HEK293 (cell line): Measurements from ENCODE around the gene STX11.

Experiments used
- CTCF ChIA-PET: fragments of 350-600 bp; formaldehyde crosslinking; extraction: SDS; loops from one replicate; lab custom pipeline; 2021; ENCODE audit warnings: antibody characterized with exemption; lab: Yijun Ruan, JAX
- POLR2A ChIA-PET: fragments of 300-600 bp; formaldehyde crosslinking; extraction: SDS; loops from one replicate; lab custom pipeline; 2020; ENCODE audit warnings: antibody characterized with exemption, inconsistent platforms; lab: Yijun Ruan, JAX
- H3K27ac ChIP-seq: fragments of 200-500 bp; sonication (Bioruptor generic); 2 replicates; pipeline ENCODE4 v1.5.1; 2014; ENCODE audit warnings: low read depth, low read length, control low read depth, inconsistent platforms; ENCODE audit errors: extremely low read depth
- H3K36me3 ChIP-seq, 2 experiments: fragments of 200-500 bp in 1 of 2; sonication (Bioruptor generic) in 1 of 2; 1 replicate in 1 of 2; 2 replicates in 1 of 2; pipeline ENCODE4 v1.5.1; 2014 to 2017; ENCODE audit warnings: inconsistent platforms in 2 of 2, low read length in 2 of 2; ENCODE audit not compliant: control insufficient read depth in 2 of 2, insufficient read depth in 1 of 2
- H3K4me1 ChIP-seq: fragments of 200-500 bp; sonication (Bioruptor generic); 2 replicates; pipeline ENCODE4 v1.5.1; 2014; ENCODE audit warnings: mild to moderate bottlenecking, low read length, inconsistent platforms; ENCODE audit not compliant: control insufficient read depth, insufficient read depth
- H3K4me3 ChIP-seq: 2 replicates; pipeline ENCODE4 v1.5.1; 2011; ENCODE audit warnings: low read depth, mild to moderate bottlenecking, control low read depth, low read length, moderate library complexity
- H3K9me3 ChIP-seq: fragments of 200-500 bp; sonication (Bioruptor generic); 2 replicates; pipeline ENCODE4 v1.5.1; 2014; ENCODE audit warnings: low read depth, low read length, inconsistent platforms; ENCODE audit not compliant: control insufficient read depth, insufficient read depth
- GLI4 ChIP-seq: fragments of 450-650 bp; formaldehyde crosslinking; IDR thresholded peaks from 2 replicates; pipeline ENCODE4 v1.5.1; 2016; ENCODE audit warnings: missing biosample characterization, missing genetic modification characterization
- PRDM10 ChIP-seq: fragments of 450-650 bp; formaldehyde crosslinking; IDR thresholded peaks from 2 replicates; pipeline ENCODE4 v1.5.1; 2016; ENCODE audit warnings: missing biosample characterization, missing genetic modification characterization
- REPIN1 ChIP-seq: fragments of 450-650 bp; formaldehyde crosslinking; IDR thresholded peaks from 2 replicates; pipeline ENCODE4 v1.5.1; 2017; ENCODE audit warnings: missing biosample characterization, missing genetic modification characterization, low read depth
- SP7 ChIP-seq: fragments of 450-650 bp; formaldehyde crosslinking; IDR thresholded peaks from 2 replicates; pipeline ENCODE4 v1.5.1; 2016; ENCODE audit warnings: missing biosample characterization, missing genetic modification characterization
- YY1 ChIP-seq: fragments of 450-650 bp; formaldehyde crosslinking; IDR thresholded peaks from 2 replicates; pipeline ENCODE4 v1.5.1; 2018; ENCODE audit warnings: missing biosample characterization, missing genetic modification characterization
- ZBTB17 ChIP-seq: fragments of 450-650 bp; formaldehyde crosslinking; IDR thresholded peaks from 2 replicates; pipeline ENCODE4 v1.5.1; 2016; ENCODE audit warnings: missing biosample characterization, missing genetic modification characterization
- ZBTB8A ChIP-seq: fragments of 450-650 bp; formaldehyde crosslinking; IDR thresholded peaks from 2 replicates; pipeline ENCODE4 v1.5.1; 2016; ENCODE audit warnings: missing biosample characterization, missing genetic modification characterization
- ZNF148 ChIP-seq: fragments of 450-650 bp; formaldehyde crosslinking; IDR thresholded peaks from 2 replicates; pipeline ENCODE4 v1.5.0; 2017; ENCODE audit warnings: missing biosample characterization, missing genetic modification characterization, borderline replicate concordance
- ZNF18 ChIP-seq: fragments of 450-650 bp; formaldehyde crosslinking; IDR thresholded peaks from 2 replicates; pipeline ENCODE4 v1.5.1; 2016; ENCODE audit warnings: missing biosample characterization, missing genetic modification characterization
- ZNF202 ChIP-seq: fragments of 450-650 bp; formaldehyde crosslinking; IDR thresholded peaks from 2 replicates; pipeline ENCODE4 v1.5.1; 2016; ENCODE audit warnings: missing biosample characterization, missing genetic modification characterization, borderline replicate concordance
- ZNF214 ChIP-seq: fragments of 450-650 bp; formaldehyde crosslinking; IDR thresholded peaks from 2 replicates; pipeline ENCODE4 v1.5.1; 2017; ENCODE audit warnings: missing biosample characterization, mild to moderate bottlenecking, missing genetic modification characterization, borderline replicate concordance
- ZNF274 ChIP-seq, 2 experiments: fragments of 200-500 bp in 1 of 2; fragments of 450-650 bp in 1 of 2; sonication (Bioruptor generic) in 1 of 2; formaldehyde crosslinking in 1 of 2; IDR thresholded peaks; 2 replicates each; pipeline versions ENCODE4 v1.5.1 to v1.6.1; 2014 to 2016; ENCODE audit warnings: borderline replicate concordance in 1 of 2, inconsistent platforms in 1 of 2, low read length in 1 of 2, missing biosample characterization in 1 of 2, missing genetic modification characterization in 1 of 2
- ZNF324 ChIP-seq: fragments of 450-650 bp; formaldehyde crosslinking; IDR thresholded peaks from 2 replicates; pipeline ENCODE4 v1.5.1; 2016; ENCODE audit warnings: missing biosample characterization, missing genetic modification characterization
- ZNF354C ChIP-seq: fragments of 450-650 bp; formaldehyde crosslinking; IDR thresholded peaks from 2 replicates; pipeline ENCODE4 v1.5.1; 2016; ENCODE audit warnings: missing biosample characterization, missing genetic modification characterization, low read depth, borderline replicate concordance
- ZNF514 ChIP-seq: fragments of 450-650 bp; formaldehyde crosslinking; IDR thresholded peaks from 2 replicates; pipeline ENCODE4 v1.5.1; 2016; ENCODE audit warnings: missing biosample characterization, missing genetic modification characterization
- ZNF664 ChIP-seq: fragments of 450-650 bp; formaldehyde crosslinking; IDR thresholded peaks from 2 replicates; pipeline ENCODE4 v1.5.1; 2016; ENCODE audit warnings: missing biosample characterization, missing genetic modification characterization
- ZNF677 ChIP-seq: fragments of 450-650 bp; IDR thresholded peaks from 2 replicates; pipeline ENCODE4 v1.5.0; 2018; ENCODE audit warnings: missing biosample characterization, mild to moderate bottlenecking, missing genetic modification characterization, moderate library complexity
- ZNF768 ChIP-seq: fragments of 450-650 bp; formaldehyde crosslinking; IDR thresholded peaks from 2 replicates; pipeline ENCODE4 v1.5.1; 2018; ENCODE audit warnings: missing biosample characterization, mild to moderate bottlenecking, missing genetic modification characterization
- ZNF837 ChIP-seq: fragments of 450-650 bp; formaldehyde crosslinking; IDR thresholded peaks from 2 replicates; pipeline ENCODE4 v1.5.1; 2016; ENCODE audit warnings: missing biosample characterization, missing genetic modification characterization
- ZNF843 ChIP-seq: fragments of 450-650 bp; formaldehyde crosslinking; IDR thresholded peaks from 2 replicates; pipeline ENCODE4 v1.5.1; 2016; ENCODE audit warnings: missing biosample characterization, missing genetic modification characterization
- ZSCAN16 ChIP-seq: fragments of 450-650 bp; formaldehyde crosslinking; IDR thresholded peaks from 2 replicates; pipeline ENCODE4 v1.5.1; 2016; ENCODE audit warnings: missing biosample characterization, missing genetic modification characterization
- TF ChIP-seq, protein P1 (sequence below): fragments of 450-650 bp; formaldehyde crosslinking; IDR thresholded peaks from 2 replicates; pipeline ENCODE4 v1.5.1; 2016; ENCODE audit warnings: missing biosample characterization, missing genetic modification characterization, low read depth
- TF ChIP-seq, protein P2 (sequence below): sonication (generic); formaldehyde crosslinking; IDR thresholded peaks from 2 replicates; pipeline ENCODE4 v1.8.1; 2022; ENCODE audit warnings: mild to moderate bottlenecking, moderate library complexity, missing genetic modification reagents

STX11 gene

DNA sequence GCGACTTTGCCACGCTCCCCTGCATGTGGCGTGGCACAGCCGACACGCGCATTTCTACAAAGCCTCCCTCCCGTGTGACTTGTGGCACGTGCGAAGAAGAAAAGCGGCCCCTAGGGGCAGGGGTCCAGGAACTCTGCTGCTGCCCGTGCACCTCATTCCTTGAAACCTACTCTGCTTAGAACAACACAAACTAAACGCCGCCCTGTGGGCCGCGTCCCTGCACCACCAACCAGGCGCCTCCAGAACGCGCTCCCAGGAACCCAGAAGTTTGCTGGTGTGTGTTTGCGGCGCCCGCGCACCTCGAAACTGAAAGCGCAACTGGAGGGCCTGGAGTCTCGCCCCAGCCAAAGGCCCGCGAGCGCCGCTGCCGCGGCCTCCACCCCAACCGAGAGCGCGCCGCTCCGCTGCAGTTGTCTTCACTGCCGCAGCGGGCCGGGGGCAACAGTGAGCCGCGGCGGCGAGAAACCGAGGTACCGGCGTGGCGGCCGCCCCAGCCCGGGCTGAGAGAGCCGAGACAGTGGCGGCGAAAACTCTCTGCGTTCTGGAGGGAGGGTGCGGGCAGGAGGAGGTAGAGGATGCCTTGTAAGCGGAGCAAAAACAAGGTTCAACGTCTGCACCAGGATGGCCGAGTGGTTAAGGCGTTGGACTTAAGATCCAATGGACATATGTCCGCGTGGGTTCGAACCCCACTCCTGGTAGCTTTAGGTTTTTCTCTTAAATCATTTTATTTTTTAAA, 65.8 kb downstream of the STX11 start (continued):
- TF ChIP-seq YY1 (tag by site-specific recombination) (peak; percentile 63), ZNF514 (tag by site-specific recombination) (no peak), PRDM10 (peak; percentile 58; the same call in 1 of the 2 replicates), REPIN1 (tag by site-specific recombination) (peak; percentile 62; the same call in 1 of the 2 replicates)
- TF ChIP-seq, protein P1, sequence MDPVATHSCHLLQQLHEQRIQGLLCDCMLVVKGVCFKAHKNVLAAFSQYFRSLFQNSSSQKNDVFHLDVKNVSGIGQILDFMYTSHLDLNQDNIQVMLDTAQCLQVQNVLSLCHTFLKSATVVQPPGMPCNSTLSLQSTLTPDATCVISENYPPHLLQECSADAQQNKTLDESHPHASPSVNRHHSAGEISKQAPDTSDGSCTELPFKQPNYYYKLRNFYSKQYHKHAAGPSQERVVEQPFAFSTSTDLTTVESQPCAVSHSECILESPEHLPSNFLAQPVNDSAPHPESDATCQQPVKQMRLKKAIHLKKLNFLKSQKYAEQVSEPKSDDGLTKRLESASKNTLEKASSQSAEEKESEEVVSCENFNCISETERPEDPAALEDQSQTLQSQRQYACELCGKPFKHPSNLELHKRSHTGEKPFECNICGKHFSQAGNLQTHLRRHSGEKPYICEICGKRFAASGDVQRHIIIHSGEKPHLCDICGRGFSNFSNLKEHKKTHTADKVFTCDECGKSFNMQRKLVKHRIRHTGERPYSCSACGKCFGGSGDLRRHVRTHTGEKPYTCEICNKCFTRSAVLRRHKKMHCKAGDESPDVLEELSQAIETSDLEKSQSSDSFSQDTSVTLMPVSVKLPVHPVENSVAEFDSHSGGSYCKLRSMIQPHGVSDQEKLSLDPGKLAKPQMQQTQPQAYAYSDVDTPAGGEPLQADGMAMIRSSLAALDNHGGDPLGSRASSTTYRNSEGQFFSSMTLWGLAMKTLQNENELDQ (tag by site-specific recombination), result no peak

DNA sequence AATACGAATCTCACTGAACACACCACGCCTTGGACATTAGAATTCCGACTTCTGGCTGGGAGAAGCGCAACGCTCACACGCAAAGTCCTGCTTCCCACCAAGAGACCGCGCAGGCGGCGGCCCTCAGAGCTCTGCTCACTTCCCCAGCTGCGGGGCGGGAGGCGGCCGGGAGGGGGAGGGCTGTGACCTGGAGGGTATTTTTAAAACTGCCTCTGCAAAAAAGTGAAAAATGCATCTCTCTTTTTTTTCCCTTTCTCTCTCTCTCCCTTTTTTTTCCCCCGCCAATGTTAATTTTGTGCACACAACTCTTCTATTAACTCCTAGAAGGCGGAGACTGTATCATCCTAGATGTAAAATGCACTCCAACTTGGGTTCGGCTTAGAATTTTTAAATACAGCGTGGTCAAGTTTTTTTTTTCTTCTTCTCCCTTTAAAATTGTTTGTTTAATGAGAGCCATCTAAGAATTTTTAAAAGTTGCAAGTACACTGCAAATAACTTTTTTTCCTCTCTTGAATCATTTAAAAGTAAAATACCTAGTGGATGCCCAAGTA, 66.4 kb downstream of the STX11 start:
- CTCF ChIA-PET, result interaction anchor here (0.5 to 3.6 kb wide), 19 partner anchors 8 to 289 kb away, joined by 3 to 19 read pairs (median 3); partner anchors contain the start of gene STX11
- POLR2A ChIA-PET, result interaction anchor here (0.9 to 1.2 kb wide), 7 partner anchors 15 to 197 kb away, joined by 3 to 8 read pairs (median 3); partner anchors contain the start of gene UTRN
- Histone ChIP-seq H3K27ac (peak overlapping the region; percentile 78; the same call in 1 of the 2 replicates), H3K4me3 (peak overlapping the region; percentile 68), H3K9me3 (no peaks in the 10 kb centered on the region), H3K4me1 (no peaks in the 10 kb centered on the region), H3K36me3 (no peaks in the 10 kb centered on the region)
- TF ChIP-seq ZNF664 (tag by site-specific recombination), result no peak
- TF ChIP-seq ZNF274 (IDR thresholded peaks at IDR 0.05; ENCODE audit: low read length), result no peak
- TF ChIP-seq ZNF274 (tag by site-specific recombination; IDR thresholded peaks at IDR 0.05; ENCODE audit: borderline replicate concordance), result no peak
- no peak for TF ChIP-seq GLI4 (tag by site-specific recombination)
- TF ChIP-seq ZNF324 (tag by site-specific recombination), result no peak
- TF ChIP-seq ZNF837, result no peak
- no peak for TF ChIP-seq ZBTB8A (tag by site-specific recombination)
- no peak for TF ChIP-seq ZSCAN16 (tag by site-specific recombination)
- no peak; the same call in 1 of the 2 replicates for TF ChIP-seq ZNF18 (tag by site-specific recombination)
- TF ChIP-seq ZNF214, result no peak
- no peak for TF ChIP-seq SP7 (tag by site-specific recombination)
- no peak for TF ChIP-seq ZNF354C (tag by site-specific recombination)
- TF ChIP-seq ZBTB17, result peak; percentile 15; the same call in 1 of the 2 replicates
- no peak for TF ChIP-seq ZNF768 (tag by site-specific recombination)
- TF ChIP-seq ZNF843 (tag by site-specific recombination), result no peak
- TF ChIP-seq ZNF148 (tag by site-specific recombination), result no peak
- TF ChIP-seq ZNF677 (tag by site-specific recombination), result no peak
- TF ChIP-seq, protein P2, sequence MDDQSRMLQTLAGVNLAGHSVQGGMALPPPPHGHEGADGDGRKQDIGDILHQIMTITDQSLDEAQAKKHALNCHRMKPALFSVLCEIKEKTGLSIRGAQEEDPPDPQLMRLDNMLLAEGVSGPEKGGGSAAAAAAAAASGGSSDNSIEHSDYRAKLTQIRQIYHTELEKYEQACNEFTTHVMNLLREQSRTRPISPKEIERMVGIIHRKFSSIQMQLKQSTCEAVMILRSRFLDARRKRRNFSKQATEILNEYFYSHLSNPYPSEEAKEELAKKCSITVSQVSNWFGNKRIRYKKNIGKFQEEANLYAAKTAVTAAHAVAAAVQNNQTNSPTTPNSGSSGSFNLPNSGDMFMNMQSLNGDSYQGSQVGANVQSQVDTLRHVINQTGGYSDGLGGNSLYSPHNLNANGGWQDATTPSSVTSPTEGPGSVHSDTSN (CRISPR knock-in tag), result no peak
- TF ChIP-seq ZNF202, result no peak
